ENCODE measurements around the gene KLF1. TPM values are rescaled to one million over a fixed set of nuclear protein-coding genes. Genes with fewer than 3 reads are reported as not detected.
A peak's percentile ranks its signal among the peaks of the same experiment; 100 is the strongest.

KLF1 gene
- total and polyA plus RNA-seq, 2 of the 13 experiments (the other 11 are each of a cell fraction or from before 2014, with no cell fraction given): not detected

GRCh38 chr19:12913011-12913561 lies 26.1 kb upstream of the KLF1 start (continued):
- TF ChIP-seq SNAPC4 (CRISPR knock-in tag; IDR thresholded peaks at IDR 0.05) (no peak), CERS6 (CRISPR knock-in tag; IDR thresholded peaks at IDR 0.05) (no peak), SNAPC2 (CRISPR knock-in tag; IDR thresholded peaks at IDR 0.05) (peak; percentile 4; the same call in 1 of the 2 replicates), MEF2D (CRISPR knock-in tag; IDR thresholded peaks at IDR 0.05) (0 out of 2 replicates have a peak, but pooled peaks have one; percentile 33), ZNF781 (CRISPR knock-in tag; IDR thresholded peaks at IDR 0.05; ENCODE audit: borderline replicate concordance, not compliant biosample characterization) (no peak), ZNF619 (CRISPR knock-in tag; IDR thresholded peaks at IDR 0.05) (no peak), SP1 (IDR thresholded peaks at IDR 0.05) (no peak), SP1 (CRISPR knock-in tag; IDR thresholded peaks at IDR 0.05) (0 out of 2 replicates have a peak, but pooled peaks have one; percentile 20), PTBP1 (IDR thresholded peaks at IDR 0.05; ENCODE audit: low read depth, low read length, poor library complexity, severe bottlenecking) (no peak), THAP7 (CRISPR knock-in tag; IDR thresholded peaks at IDR 0.05) (peak; percentile 64; the same call in 1 of the 2 replicates), ZNF337 (CRISPR knock-in tag; IDR thresholded peaks at IDR 0.05; ENCODE audit: borderline replicate concordance, low read depth) (no peak), PHF8 (CRISPR knock-in tag; IDR thresholded peaks at IDR 0.05) (peak; percentile 25), SIX1 (CRISPR knock-in tag; IDR thresholded peaks at IDR 0.05; ENCODE audit: borderline replicate concordance) (no peak), ERF (CRISPR knock-in tag; IDR thresholded peaks at IDR 0.05) (no peak), ZNF816 (CRISPR knock-in tag; IDR thresholded peaks at IDR 0.05; ENCODE audit: borderline replicate concordance) (no peak), ARID2 (CRISPR knock-in tag; IDR thresholded peaks at IDR 0.05; ENCODE audit: borderline replicate concordance) (no peak), ZNF83 (CRISPR knock-in tag; IDR thresholded peaks at IDR 0.05; ENCODE audit: borderline replicate concordance) (no peak), TCF7L2 (IDR thresholded peaks at IDR 0.05; ENCODE audit: low read depth, low read length) (no peak), TBX2 (CRISPR knock-in tag; IDR thresholded peaks at IDR 0.05; ENCODE audit: borderline replicate concordance) (no peak; the same call in 1 of the 2 replicates), ZNF629 (CRISPR knock-in tag; conservative IDR thresholded peaks at IDR 0.05) (peak; percentile 56; the same call in 1 of the 2 replicates), TOE1 (CRISPR knock-in tag; IDR thresholded peaks at IDR 0.05) (no peak), IRF2 (CRISPR knock-in tag; IDR thresholded peaks at IDR 0.05) (0 out of 2 replicates have a peak, but pooled peaks have one; percentile 54), ZNF788 (CRISPR knock-in tag; IDR thresholded peaks at IDR 0.05; ENCODE audit: borderline replicate concordance) (no peak), TARDBP (CRISPR knock-in tag; IDR thresholded peaks at IDR 0.05) (no peak), HNF4A (CRISPR knock-in tag; IDR thresholded peaks at IDR 0.05) (peak; percentile 47; the same call in 1 of the 2 replicates)
